ENCODE measurements around the gene NDUFB2.

- TF ChIP-seq CTCF (conservative IDR thresholded peaks at IDR 0.05), result no peak
- no peak for TF ChIP-seq EZH2 (IDR thresholded peaks at IDR 0.05; ENCODE audit: low read depth)
These were observed 5.0 kb upstream of the NDUFB2 start for GRCh38 chr7:140691376-140692045.

All from PC-9 (cell line).